Suprapubic skin (tissue), 4 donors: ENCODE data around the gene CARHSP1.

Experiments used
- CTCF ChIP-seq, 2 donors: fragments of 200-600 bp in 1 of 2; fragments of 450-650 bp in 1 of 2; sonication (generic) in 1 of 2; IDR thresholded peaks; one replicate each; pipeline ENCODE4 v1.5.1; 2016 to 2019; ENCODE audit warnings: antibody characterized with exemption in 2 of 2, mild to moderate bottlenecking in 1 of 2, moderate library complexity in 1 of 2
- EP300 ChIP-seq: sonication (generic); formaldehyde crosslinking; IDR thresholded peaks from one replicate; pipeline ENCODE4 v1.6.1; 2017; ENCODE audit warnings: antibody characterized with exemption
- POLR2A ChIP-seq, 2 donors: fragments of 450-650 bp; IDR thresholded peaks; one replicate each; pipeline ENCODE4 v1.6.1; 2017; ENCODE audit warnings: antibody characterized with exemption in 2 of 2, mild to moderate bottlenecking in 2 of 2, moderate library complexity in 2 of 2
- POLR2AphosphoS5 ChIP-seq, 3 donors: sonication (generic); formaldehyde crosslinking; IDR thresholded peaks; one replicate each; pipeline ENCODE4 v1.6.1; 2017; ENCODE audit warnings: antibody characterized with exemption in 3 of 3

- no peak for TF ChIP-seq POLR2AphosphoS5 (IDR thresholded peaks at IDR 0.05)
- TF ChIP-seq EP300 = no peak
- no peak for TF ChIP-seq CTCF (IDR thresholded peaks at IDR 0.05)
- no peak for TF ChIP-seq POLR2A (IDR thresholded peaks at IDR 0.05)
Observed at GRCh38 chr16:8872967-8873865, 4.4 kb upstream of the CARHSP1 start.
